GM10248 (cell line): Measurements from ENCODE around the gene DRC3.

Experiments used
- CTCF ChIA-PET: fragments of 300-600 bp; sonication (Branson Sonifier 250); formaldehyde crosslinking; extraction: SDS; loops from one replicate; lab custom pipeline; 2021; ENCODE audit warnings: antibody characterized with exemption; lab: Yijun Ruan, JAX
- POLR2A ChIA-PET: fragments of 350-650 bp; sonication (Branson Sonifier 250); formaldehyde crosslinking; extraction: SDS; loops from one replicate; lab custom pipeline; 2020; ENCODE audit warnings: antibody characterized with exemption; lab: Yijun Ruan, JAX
- DNase-seq: peaks from one replicate; pipeline ENCODE4 v3.0.0; 2012; ENCODE audit errors: extremely low spot score
- CTCF ChIP-seq: IDR thresholded peaks from 2 replicates; pipeline ENCODE4 v1.5.1; 2012; ENCODE audit warnings: mild to moderate bottlenecking, low read depth; ENCODE audit errors: extremely low read depth, missing control alignments, control extremely low read depth

Gene DRC3

GRCh38 chr17:18055597-18055996 is 82.9 kb downstream of the DRC3 start:
- no peak for TF ChIP-seq CTCF
- POLR2A ChIA-PET, result no interaction called here
- CTCF ChIA-PET, result interaction anchor here (2.4 kb wide), 1 partner anchor 9 kb away, joined by 8 read pairs; no protein-coding TSS in a partner anchor
- DNase-seq, result no peak

GRCh38 chr17:18056214-18056613 is 83.6 kb downstream of the DRC3 start:
- CTCF ChIA-PET, result interaction anchor here (2.4 kb wide), 1 partner anchor 9 kb away, joined by 8 read pairs; no protein-coding TSS in a partner anchor
- no peak for DNase-seq
- POLR2A ChIA-PET, result no interaction called here
- no peak for TF ChIP-seq CTCF

- no peak for DNase-seq
- ChIA-PET CTCF (no interaction called here), POLR2A (no interaction called here)
Observed at GRCh38 chr17:18059283-18059682, 86.6 kb downstream of the DRC3 start.

GRCh38 chr17:18064053-18064452 is 91.4 kb downstream of the DRC3 start:
- no peak for TF ChIP-seq CTCF

More at GRCh38 chr17:18059283-18059682, 86.6 kb downstream of the DRC3 start:
- TF ChIP-seq CTCF, result no peak

GRCh38 chr17:18065546-18065945 is 92.9 kb downstream of the DRC3 start:
- no peak for TF ChIP-seq CTCF
- no peak for DNase-seq
- ChIA-PET POLR2A (interaction anchor here (0.5 kb wide), 1 partner anchor 437 kb away, joined by 4 read pairs; no protein-coding TSS in a partner anchor), CTCF (no interaction called here)

More at GRCh38 chr17:18064053-18064452, 91.4 kb downstream of the DRC3 start:
- ChIA-PET CTCF (no interaction called here), POLR2A (no interaction called here)
- DNase-seq, result no peak
